Activated CD8-positive, alpha-beta memory T cell treated with anti-CD3 and anti-CD28 coated beads for 4 hours (primary cell): ENCODE results near the gene ABLIM1.
"Not testable (repeated sequence)": the region's sequence is repeated elsewhere in the genome, so short reads cannot be mapped to it uniquely, and the experiment has no call there.

Experiments
- DNase-seq, 2 donors: peaks; one replicate each; pipeline ENCODE4 v3.0.0-alpha.2; 2020; ENCODE audit warnings: low read depth in 2 of 2

ABLIM1 gene

GRCh38 chr10:114658175-114658574 is at the start of gene ABLIM1:
Gene ABLIM1, minus strand, starts transcription at chr10:114658275. Its CDS starts 75 bp downstream, at chr10:114658200.
- no peak for DNase-seq

GRCh38 chr10:114706458-114707055 is 48.5 kb upstream of the ABLIM1 start:
- no peak for DNase-seq

- no peak for DNase-seq
These were observed 46.6 kb upstream of the ABLIM1 start for GRCh38 chr10:114704679-114705078.

- no peak for DNase-seq
These were observed 45.5 kb upstream of the ABLIM1 start for GRCh38 chr10:114703377-114704107.

- no peak for DNase-seq
These were observed 40.4 kb upstream of the ABLIM1 start for GRCh38 chr10:114698271-114699061.

GRCh38 chr10:114697061-114697598 is 39.1 kb upstream of the ABLIM1 start:
- no peak for DNase-seq

- DNase-seq: not testable (repeated sequence)
These were observed 38.2 kb upstream of the ABLIM1 start for GRCh38 chr10:114696301-114696700.

- DNase-seq: no peak
These were observed 36.7 kb upstream of the ABLIM1 start for GRCh38 chr10:114694752-114695151.

- no peak for DNase-seq
These were observed 36.0 kb upstream of the ABLIM1 start for GRCh38 chr10:114694062-114694461.

GRCh38 chr10:114691442-114691941 is 33.4 kb upstream of the ABLIM1 start:
- DNase-seq: no peak

- no peak for DNase-seq
These were observed 30.7 kb upstream of the ABLIM1 start for GRCh38 chr10:114688786-114689185.

- no peak for DNase-seq
These were observed 29.4 kb upstream of the ABLIM1 start for GRCh38 chr10:114687459-114687858.

- DNase-seq: no peak
These were observed 27.9 kb upstream of the ABLIM1 start for GRCh38 chr10:114686013-114686412.

GRCh38 chr10:114685456-114685855 is 27.4 kb upstream of the ABLIM1 start:
- no peak for DNase-seq

- no peak for DNase-seq
These were observed 26.7 kb upstream of the ABLIM1 start for GRCh38 chr10:114684822-114685209.

- DNase-seq: no peak
These were observed 26.2 kb upstream of the ABLIM1 start for GRCh38 chr10:114684084-114684821.

GRCh38 chr10:114683593-114683992 is 25.5 kb upstream of the ABLIM1 start:
- no peak for DNase-seq

- DNase-seq: no peak
These were observed 25.1 kb upstream of the ABLIM1 start for GRCh38 chr10:114683162-114683561.

- DNase-seq: no peak
These were observed 24.5 kb upstream of the ABLIM1 start for GRCh38 chr10:114682532-114682931.

GRCh38 chr10:114682121-114682520 is 24.0 kb upstream of the ABLIM1 start:
- no peak for DNase-seq

GRCh38 chr10:114681542-114681941 is 23.5 kb upstream of the ABLIM1 start:
- DNase-seq: no peak
